GM12872 (cell line): ENCODE measurements around the gene DCLK3.

Experiments used
- CTCF ChIP-seq: IDR thresholded peaks from 3 replicates; pipeline ENCODE4 v1.5.1; 2011; ENCODE audit warnings: low read depth, mild to moderate bottlenecking, low read length, moderate library complexity; ENCODE audit not compliant: insufficient read depth

Gene DCLK3

GRCh38 chr3:36763850-36764703, at the start of gene DCLK3:
TSS of gene DCLK3 (minus strand) at chr3:36764553. CDS start at chr3:36764263, 290 bp downstream.
- TF ChIP-seq CTCF, result no peak

- no peak for TF ChIP-seq CTCF
Measured at GRCh38 chr3:36813305-36813704, 49.0 kb upstream of the DCLK3 start.

- no peak for TF ChIP-seq CTCF
Measured at GRCh38 chr3:36812240-36812639, 47.9 kb upstream of the DCLK3 start.

- no peak for TF ChIP-seq CTCF
Measured at GRCh38 chr3:36811768-36812167, 47.4 kb upstream of the DCLK3 start.

GRCh38 chr3:36804295-36805055, 40.1 kb upstream of the DCLK3 start:
- TF ChIP-seq CTCF, result no peak

GRCh38 chr3:36803091-36803791, 38.9 kb upstream of the DCLK3 start:
- no peak for TF ChIP-seq CTCF
